Measurements from ENCODE around the gene TRMT1.

Gene TRMT1

DNA sequence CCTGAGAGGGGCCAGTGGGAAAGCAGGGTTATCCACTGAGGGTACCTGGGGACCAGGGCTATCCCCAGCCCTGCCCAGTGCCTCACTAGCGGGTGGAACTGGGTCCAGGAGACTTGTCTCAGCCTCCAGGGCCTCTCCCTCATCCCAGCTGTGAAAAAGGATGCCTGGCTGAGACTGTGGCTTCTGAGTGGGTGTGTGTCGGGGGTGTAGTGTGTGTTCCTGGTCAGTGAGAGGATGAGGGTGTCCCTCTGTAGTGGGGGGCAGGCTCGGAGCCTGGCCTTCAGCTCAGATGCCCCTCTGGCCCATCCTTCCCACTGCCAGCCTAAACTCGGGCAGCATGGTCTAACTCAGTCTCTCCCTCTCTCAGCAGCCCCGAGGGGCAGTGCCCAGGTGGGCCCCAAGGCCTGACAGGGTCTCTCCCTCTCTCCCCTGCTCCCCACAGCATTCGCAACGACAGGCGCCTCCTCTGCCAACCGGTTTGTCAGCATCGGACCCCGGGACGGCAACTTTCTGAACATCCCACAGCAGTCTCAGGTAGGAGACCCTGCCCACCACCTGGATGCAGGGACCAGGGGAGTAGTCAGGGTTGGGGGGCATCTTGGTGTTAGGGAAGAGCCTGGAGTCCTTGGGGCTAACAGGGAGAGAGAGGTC is 26.6 kb downstream of the TRMT1 start:
- no peak for DNase-seq

GRCh38 chr19:13089139-13089856 is 27.2 kb downstream of the TRMT1 start:
- no peak for DNase-seq

- no peak for DNase-seq
Measured at GRCh38 chr19:13087795-13088537, 28.6 kb downstream of the TRMT1 start.

GRCh38 chr19:13087295-13087694 is 29.2 kb downstream of the TRMT1 start:
- DNase-seq: no peak

GRCh38 chr19:13086341-13086740 is 30.2 kb downstream of the TRMT1 start:
- no peak for DNase-seq

- no peak for DNase-seq
Measured at GRCh38 chr19:13085666-13086065, 30.9 kb downstream of the TRMT1 start.

- no peak for DNase-seq
Measured at GRCh38 chr19:13083627-13084026, 32.9 kb downstream of the TRMT1 start.

GRCh38 chr19:13083008-13083404 is 33.5 kb downstream of the TRMT1 start:
- no peak for DNase-seq

- DNase-seq: no peak
Measured at GRCh38 chr19:13082192-13083007, 34.1 kb downstream of the TRMT1 start.

DNA sequence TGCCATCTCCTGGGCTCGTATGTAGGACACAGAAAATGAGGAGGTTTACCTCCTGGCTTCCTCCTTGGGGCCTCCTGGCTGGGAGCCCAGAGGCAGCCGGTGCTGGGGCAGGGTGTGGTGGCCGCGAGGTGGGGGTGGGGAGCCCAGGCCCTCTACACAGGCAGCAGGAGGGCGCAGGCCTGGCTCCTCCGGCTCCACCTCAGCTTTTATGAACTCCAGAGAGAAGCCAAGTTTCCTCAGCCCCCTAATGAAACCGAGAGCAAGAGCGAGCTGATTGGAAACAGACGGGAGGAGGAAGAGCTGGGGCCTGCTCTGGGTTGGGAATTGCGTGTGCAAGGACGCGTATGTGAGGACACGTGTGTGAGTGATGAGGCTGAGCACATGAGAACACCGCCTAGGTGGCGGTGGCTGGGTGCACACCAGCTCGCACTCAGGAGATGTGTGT is 37.0 kb downstream of the TRMT1 start:
- no peak for DNase-seq

DNA sequence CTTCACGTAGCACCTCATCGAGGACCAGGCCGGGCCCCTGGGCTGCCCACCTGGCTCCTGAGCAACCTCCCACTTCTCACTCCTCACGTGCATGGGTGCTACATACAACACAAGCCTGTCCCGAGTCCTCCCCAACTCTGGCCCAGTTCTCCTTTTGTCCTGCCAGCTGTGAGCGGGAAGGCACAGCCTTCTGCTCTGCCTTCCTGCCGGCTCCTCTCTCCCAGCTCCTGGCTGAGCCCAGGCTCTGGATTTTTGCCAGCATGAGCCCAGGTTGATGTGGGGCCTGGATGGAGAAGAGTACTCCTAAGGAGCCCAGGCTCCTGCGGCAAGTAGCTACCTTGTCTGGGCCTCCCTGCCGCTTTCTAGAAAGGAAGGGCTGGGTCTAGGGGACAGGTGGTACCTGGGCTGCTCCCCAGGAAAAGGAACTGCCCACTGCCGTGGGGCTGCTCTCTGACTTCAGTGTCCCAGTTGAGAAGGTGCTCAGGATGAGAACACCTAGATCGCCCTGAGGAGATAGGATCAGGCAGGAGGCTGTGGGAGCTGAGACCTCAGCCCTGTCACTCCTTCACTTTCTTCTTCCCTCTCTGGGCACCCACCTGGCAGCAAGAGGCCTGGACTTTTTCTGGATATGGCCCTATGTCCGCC is 37.5 kb downstream of the TRMT1 start:
- peak; percentile 35 for DNase-seq

DNA sequence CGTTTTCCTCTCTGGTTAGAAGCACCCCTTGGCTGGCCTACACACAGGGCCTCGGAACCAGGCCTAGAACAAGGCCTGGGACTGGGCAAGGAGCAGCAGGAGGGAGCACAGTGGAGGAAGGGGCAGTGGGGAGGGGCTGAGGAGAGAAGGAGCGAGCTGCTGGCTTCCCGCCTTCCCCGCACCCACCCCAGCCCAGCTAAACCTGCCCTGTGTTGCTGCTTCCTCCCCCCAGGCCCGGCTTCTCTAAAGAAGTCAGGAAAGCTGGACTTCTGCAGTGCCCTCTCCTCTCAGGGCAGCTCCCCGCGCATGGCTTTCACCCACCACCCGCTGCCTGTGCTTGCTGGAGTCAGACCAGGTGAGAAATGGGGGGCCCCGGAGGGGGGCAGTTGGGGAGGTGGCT is 38.2 kb downstream of the TRMT1 start:
- no peak for DNase-seq

GRCh38 chr19:13077240-13077639 is 39.3 kb downstream of the TRMT1 start:
- DNase-seq: no peak

GRCh38 chr19:13076787-13077186 is 39.8 kb downstream of the TRMT1 start:
- no peak for DNase-seq

- DNase-seq: no peak
Measured at GRCh38 chr19:13076320-13076719, 40.2 kb downstream of the TRMT1 start.

DNA sequence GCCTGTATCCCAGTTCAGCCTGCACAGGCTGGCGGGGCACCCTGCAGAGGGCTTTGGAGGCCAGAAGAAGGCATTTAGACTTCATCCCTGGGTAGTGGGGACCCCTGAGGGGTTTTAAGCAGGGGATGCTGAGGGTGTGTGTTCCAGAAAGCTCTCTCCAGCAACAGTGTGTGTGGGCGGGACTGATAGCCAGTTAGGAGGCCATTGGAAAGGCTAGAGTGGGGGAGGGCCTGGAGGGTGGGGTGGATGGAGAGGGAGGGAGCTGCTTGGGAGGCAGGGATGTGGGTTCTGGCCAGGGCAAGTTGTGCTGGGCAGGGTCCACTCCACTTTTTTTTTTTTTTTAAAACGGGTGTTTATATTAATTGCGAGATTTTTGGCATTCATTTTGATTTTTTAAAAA is 42.2 kb downstream of the TRMT1 start:
- DNase-seq: no peak

- DNase-seq: no peak
Measured at GRCh38 chr19:13073263-13073662, 43.3 kb downstream of the TRMT1 start.

DNA sequence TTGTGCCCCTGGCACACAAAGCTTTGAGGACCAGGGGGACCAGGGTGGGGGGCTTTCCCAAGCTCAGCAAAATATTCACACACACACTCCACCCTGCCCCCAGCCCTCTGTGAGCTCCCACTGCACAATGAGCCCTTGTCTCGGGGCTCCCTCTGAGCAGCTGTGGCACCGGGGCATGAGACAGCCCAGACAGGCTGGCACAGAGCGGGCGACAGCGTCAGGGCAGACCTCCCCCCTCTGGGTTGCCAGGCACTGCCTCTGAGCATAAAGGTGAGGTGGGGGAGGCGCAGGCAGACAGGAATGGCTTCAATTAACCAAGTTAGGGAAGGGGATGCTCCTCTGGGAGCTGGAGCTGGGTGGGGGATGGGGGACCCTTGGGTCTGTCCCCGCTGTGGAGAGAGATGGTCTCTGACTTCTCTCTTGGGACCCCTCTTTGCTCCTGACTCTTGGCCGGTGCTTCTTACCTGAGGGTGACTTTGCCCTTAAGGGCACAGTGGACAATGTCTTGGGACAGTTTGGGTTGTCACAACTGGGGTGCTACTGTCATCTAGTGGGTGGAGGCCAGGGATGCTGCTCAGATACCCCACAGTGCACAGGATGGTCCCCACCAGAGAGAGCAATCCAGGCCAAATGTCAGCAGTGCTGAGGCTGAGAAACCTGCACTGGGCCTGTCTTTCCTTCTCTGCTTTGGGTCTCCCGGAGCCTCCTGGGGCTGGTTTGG is 44.2 kb downstream of the TRMT1 start:
- DNase-seq: peak; percentile 45

DNA sequence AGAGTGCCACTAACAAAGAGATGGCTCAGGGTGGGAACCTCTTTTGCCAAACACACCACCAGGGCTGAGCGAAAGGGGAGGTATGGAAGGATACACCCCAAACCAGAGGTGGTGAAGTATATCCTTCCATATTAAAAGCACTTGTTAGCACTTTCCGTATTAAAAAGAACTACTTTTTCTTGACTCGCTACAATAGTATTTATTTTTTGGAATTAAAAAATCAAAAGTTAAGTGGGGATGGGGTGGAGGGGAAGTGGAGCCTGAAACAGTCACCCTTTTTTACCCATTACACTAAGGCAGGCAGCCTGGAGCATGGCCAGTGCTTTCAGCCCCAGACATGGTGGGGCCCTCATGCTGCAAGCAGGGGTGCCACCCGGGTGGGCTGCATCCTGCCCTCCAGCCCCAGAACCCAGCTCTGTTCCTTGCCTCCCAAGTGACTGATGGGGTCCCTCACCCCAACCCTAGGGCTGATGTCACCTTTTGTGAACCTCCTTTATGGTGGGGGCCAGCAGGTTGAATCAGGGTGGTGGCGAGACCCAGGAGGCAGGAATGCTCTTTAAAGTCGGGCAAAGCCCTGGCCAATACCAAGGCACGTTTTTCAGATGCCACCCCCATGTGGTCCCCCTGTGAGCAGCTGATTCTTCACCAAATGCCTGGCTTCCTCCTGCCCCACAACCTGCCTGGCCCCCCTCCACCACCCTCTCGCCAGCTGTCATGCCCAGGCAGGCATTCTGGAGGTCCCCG is 44.9 kb downstream of the TRMT1 start:
- DNase-seq: peak; percentile 45

DNA sequence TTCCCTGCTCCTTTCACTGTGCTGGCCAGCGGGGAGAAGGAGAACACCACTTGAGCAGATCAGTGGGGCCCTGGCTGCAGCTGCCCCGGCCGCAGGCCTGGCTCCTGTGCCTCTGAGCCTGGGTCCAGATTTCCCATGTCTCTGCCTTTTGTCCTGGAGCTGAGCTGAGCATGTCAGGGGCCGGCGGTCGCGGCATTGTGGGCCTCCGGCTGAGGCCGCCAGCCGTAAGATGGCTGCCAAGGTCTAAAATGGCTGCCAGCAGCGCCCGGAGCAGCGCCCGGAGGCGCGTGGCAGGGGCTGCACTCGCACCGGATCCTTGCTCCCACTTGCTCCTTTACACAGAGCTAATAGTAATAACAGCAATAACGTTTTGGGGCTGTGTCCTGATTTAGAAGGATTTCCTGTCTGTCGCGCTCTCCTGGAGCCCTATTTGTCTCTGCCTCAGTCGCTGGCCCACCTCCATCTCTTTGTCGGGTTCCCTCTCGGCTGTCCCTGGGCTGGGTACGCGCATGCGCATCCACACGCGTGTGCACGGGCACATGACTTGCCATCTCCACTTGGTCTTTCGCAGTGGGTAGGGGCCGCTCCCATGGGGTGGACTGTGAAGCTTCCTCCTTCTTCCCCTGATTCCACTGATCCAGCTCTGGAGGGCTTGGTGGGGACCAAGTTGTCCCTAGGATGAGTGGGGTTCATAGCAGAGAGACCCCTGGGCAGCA is 46.0 kb downstream of the TRMT1 start:
- DNase-seq: no peak
